HCT116 (cell line): Measurements from ENCODE around the gene SEMA4A.

ENCODE experiments used
- ELF1 ChIP-seq: IDR thresholded peaks from 2 replicates; pipeline ENCODE4 v1.6.1; 2012; ENCODE audit warnings: low read depth, borderline replicate concordance
- EZH2 ChIP-seq: fragments of 200-600 bp; sonication (generic); IDR thresholded peaks from 2 replicates; pipeline ENCODE4 v1.6.1; 2017; ENCODE audit warnings: antibody characterized with exemption, mixed run types
- EZH2phosphoT487 ChIP-seq: fragments of 200-600 bp; IDR thresholded peaks from 2 replicates; pipeline ENCODE4 v1.6.1; 2018; ENCODE audit warnings: antibody characterized with exemption, borderline replicate concordance
- POLR2A ChIP-seq: IDR thresholded peaks from 2 replicates; pipeline ENCODE4 v1.7.0; 2011; ENCODE audit warnings: borderline replicate concordance; ENCODE audit not compliant: insufficient read depth, insufficient read length; ENCODE audit errors: extremely low read depth
- POLR2AphosphoS5 ChIP-seq: IDR thresholded peaks from 2 replicates; pipeline ENCODE4 v1.6.1; 2011; ENCODE audit warnings: mild to moderate bottlenecking, low read depth, low read length, moderate library complexity
- RAD21 ChIP-seq: IDR thresholded peaks from 2 replicates; pipeline ENCODE4 v1.6.1; 2012; ENCODE audit warnings: low read depth, mild to moderate bottlenecking
- YY1 ChIP-seq: IDR thresholded peaks from 2 replicates; pipeline ENCODE4 v1.6.1; 2011; ENCODE audit warnings: low read length, low read depth, moderate library complexity, mild to moderate bottlenecking; ENCODE audit not compliant: insufficient replicate concordance; ENCODE audit errors: extremely low read depth
- ZNF274 ChIP-seq: fragments of 200-500 bp; sonication (Bioruptor generic); IDR thresholded peaks from 2 replicates; pipeline ENCODE4 v1.6.1; 2014; ENCODE audit warnings: mild to moderate bottlenecking, low read depth, low read length, inconsistent platforms
- TF ChIP-seq, protein P1 (sequence below), 3 experiments: fragments of 200-600 bp in 1 of 3; sonication (generic) in 1 of 3; IDR thresholded peaks in 2 of 3; conservative IDR thresholded peaks in 1 of 3; 2 replicates each; pipeline ENCODE4 v1.5.1; 2012 to 2017; ENCODE audit warnings: low read depth in 2 of 3, low read length in 2 of 3, antibody characterized with exemption in 1 of 3, borderline replicate concordance in 1 of 3, control low read depth in 1 of 3, mild to moderate bottlenecking in 1 of 3, mixed read lengths in 1 of 3, mixed run types in 1 of 3, moderate library complexity in 1 of 3; ENCODE audit not compliant: insufficient read depth in 1 of 3
- TF ChIP-seq, protein P2 (sequence below): IDR thresholded peaks from 2 replicates; pipeline ENCODE4 v1.6.1; 2012
- TF ChIP-seq, protein P3 (sequence below): IDR thresholded peaks from 2 replicates; pipeline ENCODE4 v1.6.1; 2012; ENCODE audit warnings: low read depth

DNA sequence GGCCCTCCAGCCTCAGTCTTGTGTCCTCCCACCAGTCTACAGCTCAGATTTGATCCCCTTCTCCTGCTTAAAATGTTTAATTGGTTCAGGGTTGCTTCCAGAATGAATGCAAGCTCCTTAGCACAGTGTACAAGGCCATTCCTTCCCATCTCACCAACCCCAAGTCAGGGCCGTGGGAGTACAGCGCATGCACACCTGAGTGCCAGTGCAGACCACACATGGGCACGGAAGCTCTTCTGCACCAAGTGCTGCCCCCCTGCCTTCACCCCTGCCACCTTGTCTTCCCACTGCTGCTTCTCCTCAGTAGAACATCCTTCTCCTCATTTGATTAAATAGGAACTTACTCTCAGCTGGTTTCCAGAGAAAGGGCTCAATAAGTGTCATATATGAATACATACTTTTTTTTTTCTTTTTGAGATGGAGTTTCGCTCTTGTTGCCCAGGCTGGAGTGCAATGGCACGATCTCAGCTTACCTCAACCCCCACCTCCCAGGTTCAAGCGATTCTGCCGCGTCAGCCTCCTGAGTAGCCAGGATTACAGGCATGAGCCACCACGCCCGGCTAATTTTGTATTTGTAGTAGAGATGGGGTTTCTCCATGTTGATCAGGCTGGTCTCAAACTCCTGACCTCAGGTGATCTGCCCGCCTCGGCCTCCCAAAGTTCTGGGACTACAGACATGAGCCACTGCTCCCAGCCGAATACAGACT lies 68.8 kb downstream of the SEMA4A start:
- TF ChIP-seq, protein P1, sequence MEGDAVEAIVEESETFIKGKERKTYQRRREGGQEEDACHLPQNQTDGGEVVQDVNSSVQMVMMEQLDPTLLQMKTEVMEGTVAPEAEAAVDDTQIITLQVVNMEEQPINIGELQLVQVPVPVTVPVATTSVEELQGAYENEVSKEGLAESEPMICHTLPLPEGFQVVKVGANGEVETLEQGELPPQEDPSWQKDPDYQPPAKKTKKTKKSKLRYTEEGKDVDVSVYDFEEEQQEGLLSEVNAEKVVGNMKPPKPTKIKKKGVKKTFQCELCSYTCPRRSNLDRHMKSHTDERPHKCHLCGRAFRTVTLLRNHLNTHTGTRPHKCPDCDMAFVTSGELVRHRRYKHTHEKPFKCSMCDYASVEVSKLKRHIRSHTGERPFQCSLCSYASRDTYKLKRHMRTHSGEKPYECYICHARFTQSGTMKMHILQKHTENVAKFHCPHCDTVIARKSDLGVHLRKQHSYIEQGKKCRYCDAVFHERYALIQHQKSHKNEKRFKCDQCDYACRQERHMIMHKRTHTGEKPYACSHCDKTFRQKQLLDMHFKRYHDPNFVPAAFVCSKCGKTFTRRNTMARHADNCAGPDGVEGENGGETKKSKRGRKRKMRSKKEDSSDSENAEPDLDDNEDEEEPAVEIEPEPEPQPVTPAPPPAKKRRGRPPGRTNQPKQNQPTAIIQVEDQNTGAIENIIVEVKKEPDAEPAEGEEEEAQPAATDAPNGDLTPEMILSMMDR (IDR thresholded peaks at IDR 0.05 in 2 of 3, conservative IDR thresholded peaks at IDR 0.05 in 1 of 3; ENCODE audit: borderline replicate concordance in 1 of 3, insufficient read depth in 1 of 3, low read depth in 2 of 3, low read length in 2 of 3) = no peak
- TF ChIP-seq EZH2phosphoT487 (no peak), POLR2A (no peak), ELF1 (no peak), YY1 (no peak), RAD21 (no peak), ZNF274 (no peak), POLR2AphosphoS5 (no peak), EZH2 (no peak)
- TF ChIP-seq, protein P2, sequence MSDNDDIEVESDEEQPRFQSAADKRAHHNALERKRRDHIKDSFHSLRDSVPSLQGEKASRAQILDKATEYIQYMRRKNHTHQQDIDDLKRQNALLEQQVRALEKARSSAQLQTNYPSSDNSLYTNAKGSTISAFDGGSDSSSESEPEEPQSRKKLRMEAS = no peak
- TF ChIP-seq, protein P3, sequence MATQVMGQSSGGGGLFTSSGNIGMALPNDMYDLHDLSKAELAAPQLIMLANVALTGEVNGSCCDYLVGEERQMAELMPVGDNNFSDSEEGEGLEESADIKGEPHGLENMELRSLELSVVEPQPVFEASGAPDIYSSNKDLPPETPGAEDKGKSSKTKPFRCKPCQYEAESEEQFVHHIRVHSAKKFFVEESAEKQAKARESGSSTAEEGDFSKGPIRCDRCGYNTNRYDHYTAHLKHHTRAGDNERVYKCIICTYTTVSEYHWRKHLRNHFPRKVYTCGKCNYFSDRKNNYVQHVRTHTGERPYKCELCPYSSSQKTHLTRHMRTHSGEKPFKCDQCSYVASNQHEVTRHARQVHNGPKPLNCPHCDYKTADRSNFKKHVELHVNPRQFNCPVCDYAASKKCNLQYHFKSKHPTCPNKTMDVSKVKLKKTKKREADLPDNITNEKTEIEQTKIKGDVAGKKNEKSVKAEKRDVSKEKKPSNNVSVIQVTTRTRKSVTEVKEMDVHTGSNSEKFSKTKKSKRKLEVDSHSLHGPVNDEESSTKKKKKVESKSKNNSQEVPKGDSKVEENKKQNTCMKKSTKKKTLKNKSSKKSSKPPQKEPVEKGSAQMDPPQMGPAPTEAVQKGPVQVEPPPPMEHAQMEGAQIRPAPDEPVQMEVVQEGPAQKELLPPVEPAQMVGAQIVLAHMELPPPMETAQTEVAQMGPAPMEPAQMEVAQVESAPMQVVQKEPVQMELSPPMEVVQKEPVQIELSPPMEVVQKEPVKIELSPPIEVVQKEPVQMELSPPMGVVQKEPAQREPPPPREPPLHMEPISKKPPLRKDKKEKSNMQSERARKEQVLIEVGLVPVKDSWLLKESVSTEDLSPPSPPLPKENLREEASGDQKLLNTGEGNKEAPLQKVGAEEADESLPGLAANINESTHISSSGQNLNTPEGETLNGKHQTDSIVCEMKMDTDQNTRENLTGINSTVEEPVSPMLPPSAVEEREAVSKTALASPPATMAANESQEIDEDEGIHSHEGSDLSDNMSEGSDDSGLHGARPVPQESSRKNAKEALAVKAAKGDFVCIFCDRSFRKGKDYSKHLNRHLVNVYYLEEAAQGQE = no peak
